Raji (cell line): Measurements from ENCODE around the gene CTIF.

Experiments
- POLR2A ChIP-seq: IDR thresholded peaks from 2 replicates; pipeline ENCODE4 v1.6.1; 2011; ENCODE audit warnings: low read depth, low read length, control low read depth; ENCODE audit not compliant: insufficient read depth

Gene CTIF

GRCh38 chr18:48838921-48839818, 300.3 kb downstream of the CTIF start:
- no peak for TF ChIP-seq POLR2A

- no peak for TF ChIP-seq POLR2A
Measured at GRCh38 chr18:48839819-48840490, 301.1 kb downstream of the CTIF start.

GRCh38 chr18:48840491-48840877, 301.7 kb downstream of the CTIF start:
- TF ChIP-seq POLR2A: no peak

DNA sequence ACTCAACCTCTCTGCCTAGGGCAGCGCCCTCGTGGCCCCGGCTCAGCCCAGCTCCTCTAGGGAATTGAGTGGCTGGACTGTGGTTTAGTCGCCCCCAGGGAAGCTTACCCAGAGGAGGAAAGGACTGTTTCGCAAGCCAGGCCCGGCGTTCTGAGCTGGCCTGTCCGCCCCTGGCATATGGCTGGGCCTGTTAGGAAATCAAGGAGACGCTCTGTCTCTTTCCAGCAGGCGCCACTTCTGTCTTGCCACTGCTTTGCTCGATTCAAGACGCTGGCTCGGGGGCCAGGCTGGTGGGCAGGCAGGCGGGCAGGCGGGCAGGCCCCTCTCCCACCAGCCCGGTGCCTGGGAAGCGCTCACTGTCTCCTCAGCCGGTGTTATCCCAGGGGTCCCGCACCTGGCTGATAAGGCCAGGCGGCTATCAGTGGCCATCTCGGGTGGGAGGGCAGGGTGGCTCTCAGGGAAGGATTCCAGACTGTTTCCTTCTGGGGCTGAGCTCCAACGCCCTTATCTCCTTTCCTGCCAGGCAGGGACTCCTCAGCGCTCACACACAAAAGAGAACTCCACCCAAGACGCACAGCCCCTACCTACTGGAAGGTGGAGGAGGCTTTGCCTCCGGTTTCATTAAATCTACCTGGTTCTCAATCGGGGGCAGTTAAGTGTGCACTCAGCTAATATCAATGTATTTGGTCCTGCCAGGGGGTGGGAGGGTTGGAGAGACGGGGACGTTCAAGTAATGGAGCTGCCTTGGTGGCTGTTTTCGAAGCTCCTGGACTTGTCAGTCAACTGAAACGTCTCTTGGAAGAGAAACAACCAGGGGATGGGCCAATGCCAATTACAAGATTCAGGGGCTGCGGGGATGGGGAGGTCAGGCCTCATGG, 302.8 kb downstream of the CTIF start:
- no peak for TF ChIP-seq POLR2A

DNA sequence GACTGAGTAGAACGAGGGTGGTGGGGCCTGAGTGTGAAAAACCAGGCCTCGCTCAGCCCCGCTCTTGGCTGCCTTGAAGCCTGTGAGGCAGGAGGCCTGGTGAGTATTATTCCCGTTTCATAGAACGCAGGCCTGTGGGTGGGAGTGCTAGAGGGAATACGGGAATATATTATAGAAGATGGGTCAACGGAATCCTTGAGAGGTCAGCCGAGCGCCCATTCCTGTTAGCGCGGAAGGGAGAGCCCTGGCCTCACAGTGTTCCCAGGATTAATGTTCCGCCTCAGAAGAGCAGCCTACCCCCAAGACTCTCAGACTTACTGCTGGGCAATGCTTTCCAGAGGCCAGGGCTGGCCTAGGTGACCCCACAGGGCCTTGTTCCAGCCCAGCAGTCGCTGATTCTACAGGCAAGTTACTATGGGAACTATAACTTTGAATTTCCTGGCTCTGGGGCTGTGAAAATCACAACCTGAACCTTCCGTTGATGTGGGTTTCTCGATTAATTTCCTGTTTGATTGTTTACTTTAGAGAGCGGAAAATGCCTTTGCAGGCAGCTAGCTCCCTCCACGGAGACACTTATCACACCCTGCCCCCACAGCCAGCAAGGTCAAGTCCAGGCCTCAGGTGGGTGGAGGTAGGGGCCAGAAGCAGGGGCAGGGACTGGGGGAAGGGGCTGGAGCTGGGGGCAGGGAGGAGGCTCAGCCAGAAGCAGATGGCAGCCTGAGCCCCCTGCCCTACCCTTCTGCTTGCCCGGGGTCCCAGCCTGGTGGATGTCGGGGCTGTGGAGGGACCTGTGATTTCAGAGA, 303.6 kb downstream of the CTIF start:
- no peak for TF ChIP-seq POLR2A

- TF ChIP-seq POLR2A: no peak
Measured at GRCh38 chr18:48843162-48843561, 304.3 kb downstream of the CTIF start.

GRCh38 chr18:48843596-48843995, 304.8 kb downstream of the CTIF start:
- TF ChIP-seq POLR2A: no peak

DNA sequence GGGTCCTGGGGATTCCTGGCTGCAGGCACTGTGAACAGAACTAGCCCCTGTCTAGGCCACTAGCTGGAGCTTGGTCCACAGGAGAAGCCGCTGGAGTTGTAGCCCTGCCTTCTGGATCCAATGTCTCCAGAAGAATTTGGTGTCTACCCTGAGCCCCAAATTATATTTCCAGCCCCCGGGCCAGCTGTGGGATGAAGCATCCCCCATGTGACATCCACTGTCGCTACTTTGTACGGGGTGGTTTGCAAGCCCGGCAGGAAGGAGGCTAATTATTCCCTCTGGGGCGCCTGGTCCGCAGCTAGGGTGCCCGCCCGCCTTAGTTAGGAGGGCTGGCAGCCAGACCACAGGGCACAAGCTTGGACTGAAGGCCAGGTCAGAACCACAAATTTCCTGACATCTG, 305.4 kb downstream of the CTIF start:
- TF ChIP-seq POLR2A: no peak

- no peak for TF ChIP-seq POLR2A
Measured at GRCh38 chr18:48845174-48845573, 306.3 kb downstream of the CTIF start.

DNA sequence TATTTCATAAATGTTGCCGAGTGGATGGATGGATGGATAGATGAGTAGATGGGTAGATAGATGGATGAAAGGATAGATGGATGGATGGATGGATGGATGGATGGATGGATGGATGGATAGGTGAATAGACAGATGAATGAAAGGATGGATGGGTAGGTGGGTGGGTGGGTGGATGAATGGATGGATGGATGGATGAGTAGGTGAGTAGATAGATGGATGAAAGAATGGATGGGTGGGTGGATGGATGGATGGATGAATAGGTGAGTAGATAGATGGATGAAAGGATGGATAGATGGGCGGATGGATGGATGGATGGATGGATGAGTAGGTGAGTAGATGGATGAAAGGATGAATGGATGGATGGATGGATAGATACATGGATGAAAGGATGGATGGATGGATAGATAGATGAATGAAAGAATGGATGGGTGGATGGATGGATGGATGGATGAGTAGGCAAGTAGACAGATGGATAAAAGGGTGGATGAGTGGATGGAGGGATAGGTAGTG, 307.6 kb downstream of the CTIF start:
- no peak for TF ChIP-seq POLR2A

DNA sequence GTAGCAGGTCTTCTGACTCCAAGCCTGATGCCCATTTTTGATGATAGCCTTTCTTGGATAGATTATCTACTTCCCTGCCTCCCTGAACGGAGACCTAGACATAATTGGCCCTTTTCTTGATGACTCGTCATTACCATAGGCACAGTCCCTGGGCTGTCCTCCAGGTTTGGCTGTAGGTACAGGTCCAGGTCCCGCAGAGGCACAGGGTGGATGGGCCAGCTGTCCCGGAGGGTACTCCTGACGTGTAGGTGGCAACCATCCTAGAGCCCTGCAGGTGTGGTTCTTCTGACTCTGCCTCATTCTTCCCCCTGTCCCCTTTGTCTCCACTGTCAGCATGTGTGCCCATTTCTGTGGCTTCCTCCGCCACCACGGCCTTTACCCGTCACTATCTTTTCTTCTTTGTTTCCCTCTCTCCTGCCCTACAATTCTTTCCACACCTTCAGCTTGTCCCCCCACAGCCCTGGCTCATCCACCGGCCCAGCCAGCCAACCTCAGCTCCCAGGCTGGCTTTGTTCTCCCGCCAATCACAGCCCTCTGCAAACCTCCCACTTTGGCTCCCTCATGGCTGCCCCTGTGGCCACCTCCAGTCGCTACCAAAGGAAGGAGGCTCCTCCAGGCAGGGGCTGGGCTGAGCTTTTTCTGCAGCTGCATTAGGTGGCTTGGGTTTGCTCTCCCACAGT, 309.1 kb downstream of the CTIF start:
- TF ChIP-seq POLR2A: no peak

GRCh38 chr18:48848641-48849143, 309.9 kb downstream of the CTIF start:
- no peak for TF ChIP-seq POLR2A

- TF ChIP-seq POLR2A: no peak
Measured at GRCh38 chr18:48850822-48851598, 312.2 kb downstream of the CTIF start.
